HG02588 (cell line): ENCODE data around the gene THSD7A.
"Not testable (repeated sequence)": the region's sequence is repeated elsewhere in the genome, so short reads cannot be mapped to it uniquely, and the experiment has no call there.

Experiments used
- ATAC-seq: cut with Tn5 transposase; IDR thresholded peaks from one replicate; pipeline ENCODE4 v1.9.1; 2021; ENCODE audit warnings: mild to moderate bottlenecking, moderate library complexity; ENCODE audit not compliant: unreplicated experiment

The THSD7A gene

DNA sequence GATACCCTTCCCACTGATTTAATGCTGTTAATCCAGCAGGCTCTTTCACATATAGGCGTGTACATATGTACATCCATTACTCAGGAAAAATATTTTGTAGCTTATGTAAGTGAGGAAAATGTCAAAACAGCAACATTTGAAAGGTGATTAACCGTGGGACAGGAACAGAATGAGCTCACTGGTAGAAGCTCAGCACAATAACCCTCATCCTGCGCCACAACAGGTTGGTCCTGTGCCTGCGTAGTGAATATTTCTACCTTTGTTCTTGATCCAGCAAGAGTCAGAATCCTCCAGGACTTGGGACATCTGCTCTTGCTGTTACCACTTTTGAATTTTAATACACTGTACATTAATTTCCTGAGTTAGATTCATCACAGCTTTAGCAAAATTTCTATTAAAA lies 359.4 kb downstream of the THSD7A start:
- ATAC-seq, result no peak

DNA sequence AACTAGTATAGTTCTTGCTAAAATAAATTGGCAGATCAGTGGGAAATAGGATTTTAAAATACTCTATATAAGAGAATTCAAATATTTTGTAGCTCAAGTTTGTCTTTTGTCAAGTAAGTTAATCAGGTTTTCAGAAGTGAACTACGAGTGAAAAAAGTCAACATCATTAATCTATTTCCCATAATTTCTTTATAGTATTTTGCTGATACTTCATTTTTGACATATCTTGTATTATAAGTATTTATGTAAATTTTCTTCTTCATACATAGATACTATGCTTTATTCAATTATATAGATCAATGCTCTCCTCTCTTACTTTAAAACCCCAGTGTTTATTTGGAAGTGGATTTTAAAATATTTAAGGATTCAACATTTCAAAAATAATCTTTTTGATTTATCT lies 360.7 kb downstream of the THSD7A start:
- ATAC-seq, result no peak

DNA sequence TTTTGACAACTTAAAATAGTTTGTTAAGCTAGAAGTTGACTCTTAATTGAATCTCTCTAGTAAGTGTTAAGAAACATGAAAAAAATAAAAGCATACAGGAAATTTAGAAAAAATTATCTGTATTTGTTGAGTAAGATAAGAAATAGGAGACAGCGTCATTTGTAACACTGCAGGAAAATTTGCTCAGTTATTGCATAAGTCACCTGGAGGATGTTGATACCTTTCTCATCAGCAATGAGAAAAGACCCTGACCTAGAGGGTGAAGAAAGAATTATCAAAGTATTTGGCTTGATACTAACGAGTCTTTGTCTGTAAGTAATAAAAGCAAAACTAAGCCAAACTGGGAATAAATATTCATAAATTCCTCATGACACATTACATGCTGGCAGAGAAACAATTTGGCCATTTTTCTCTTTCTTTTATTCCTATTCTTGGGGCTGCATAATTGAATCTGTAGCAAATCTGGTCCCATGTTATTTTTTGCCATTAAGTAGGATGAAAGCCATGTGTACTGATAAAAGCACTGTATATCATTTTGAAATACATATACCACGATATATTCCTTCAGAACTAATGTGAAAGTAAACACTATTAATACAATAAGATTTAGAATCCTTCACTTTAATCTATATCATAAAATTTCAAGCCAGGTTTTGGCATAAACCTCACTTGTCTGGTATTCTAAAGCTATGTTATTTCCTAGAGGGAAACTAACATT lies 362.8 kb downstream of the THSD7A start:
- ATAC-seq, result no peak

DNA sequence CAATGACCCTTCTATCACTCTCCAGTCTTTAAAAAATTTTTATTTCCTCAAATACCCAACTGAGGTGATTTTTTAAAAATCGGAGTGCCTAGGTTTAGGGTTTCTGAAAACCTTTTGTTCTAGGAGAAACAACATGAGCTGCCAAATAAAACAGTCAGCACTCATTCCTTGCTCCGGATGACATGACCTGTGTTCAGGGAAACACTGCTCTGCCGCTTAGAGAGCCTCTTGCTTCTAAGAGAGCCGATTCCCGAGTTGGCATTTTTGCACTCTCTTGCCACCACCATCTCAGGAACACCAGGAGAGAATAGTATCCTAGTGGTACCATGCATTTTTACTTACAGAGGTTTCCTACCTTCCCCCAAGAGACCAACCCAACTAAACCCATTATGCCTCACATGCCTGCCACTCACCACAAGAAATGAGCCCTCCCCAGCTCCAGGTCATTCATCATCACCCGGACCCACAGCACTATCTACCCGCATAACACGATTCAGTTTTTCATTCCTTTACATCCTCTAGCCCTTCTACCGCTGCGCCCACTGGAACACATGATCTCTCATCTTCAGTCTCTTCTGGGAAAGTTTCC lies 365.4 kb downstream of the THSD7A start:
- no peak for ATAC-seq

DNA sequence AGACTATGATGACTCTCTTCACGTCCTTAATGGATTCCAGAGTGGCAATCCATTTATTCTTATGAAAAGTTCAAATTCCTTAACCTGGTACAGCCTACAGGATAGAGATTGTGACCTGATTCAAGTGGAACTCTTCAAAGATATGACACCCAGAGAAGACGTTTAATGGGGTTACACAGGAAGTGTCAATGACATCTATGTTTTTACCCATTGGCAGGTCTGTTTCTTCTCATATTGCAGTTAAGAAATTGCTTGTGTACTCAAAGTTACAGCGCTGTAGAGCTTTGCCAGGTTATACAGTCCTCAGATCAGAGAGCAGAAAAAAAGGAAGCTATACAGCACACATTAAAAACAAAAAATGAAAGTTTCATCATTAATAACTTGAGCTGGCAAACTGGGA lies 367.4 kb downstream of the THSD7A start:
- no peak for ATAC-seq

DNA sequence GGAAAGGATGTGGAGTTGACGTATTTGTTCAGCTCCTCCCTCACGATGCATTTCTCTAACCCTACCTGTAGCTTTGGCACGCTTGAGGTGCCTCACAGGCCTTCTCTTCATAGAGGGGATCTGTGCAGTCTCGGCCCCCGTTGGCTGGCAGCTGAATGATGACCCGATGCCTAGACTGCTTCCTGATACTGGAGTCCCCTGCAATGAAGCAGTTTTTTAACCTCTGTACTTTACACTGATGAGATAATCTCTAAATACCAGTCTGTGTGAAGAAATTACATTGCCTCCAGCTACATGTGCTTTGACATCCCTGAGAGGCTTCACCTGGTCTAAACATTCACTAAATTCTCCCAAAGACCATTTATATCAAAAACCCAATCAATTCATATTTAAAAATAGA lies 370.1 kb downstream of the THSD7A start:
- ATAC-seq, result no peak

DNA sequence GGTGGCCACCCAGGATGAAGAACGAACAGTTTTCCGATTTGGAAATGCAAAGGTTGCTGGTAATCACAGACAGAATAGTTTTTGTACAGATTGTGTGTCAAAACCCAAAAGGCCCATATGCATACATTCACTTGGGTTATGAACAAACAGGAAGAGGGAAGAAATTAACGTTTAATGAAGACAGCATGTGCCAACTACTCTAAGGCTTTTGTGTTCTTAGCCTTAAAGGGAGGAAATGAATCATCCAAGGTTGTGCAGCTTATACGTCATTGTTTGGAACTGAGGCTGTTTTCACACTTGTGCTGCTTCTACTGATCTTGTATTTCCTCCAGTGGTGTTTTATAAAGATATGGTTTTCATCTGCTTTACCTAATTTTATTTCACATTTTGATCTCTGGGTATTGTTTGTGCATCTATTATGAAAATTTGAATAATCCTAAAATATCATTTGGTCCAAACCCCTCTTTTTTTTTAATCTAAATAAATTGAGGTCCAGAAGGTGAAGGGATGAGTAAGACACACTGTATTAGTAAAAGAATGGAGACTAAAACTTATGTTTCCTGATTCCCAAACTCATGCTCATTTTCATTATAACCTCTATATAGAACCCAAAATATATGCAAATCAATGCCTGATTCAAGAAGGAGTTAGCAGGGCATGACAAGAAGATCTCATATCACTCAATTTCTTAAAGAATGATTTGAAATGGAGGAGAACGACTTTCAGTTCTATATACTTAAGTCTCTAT lies 373.1 kb downstream of the THSD7A start:
- ATAC-seq, result no peak

DNA sequence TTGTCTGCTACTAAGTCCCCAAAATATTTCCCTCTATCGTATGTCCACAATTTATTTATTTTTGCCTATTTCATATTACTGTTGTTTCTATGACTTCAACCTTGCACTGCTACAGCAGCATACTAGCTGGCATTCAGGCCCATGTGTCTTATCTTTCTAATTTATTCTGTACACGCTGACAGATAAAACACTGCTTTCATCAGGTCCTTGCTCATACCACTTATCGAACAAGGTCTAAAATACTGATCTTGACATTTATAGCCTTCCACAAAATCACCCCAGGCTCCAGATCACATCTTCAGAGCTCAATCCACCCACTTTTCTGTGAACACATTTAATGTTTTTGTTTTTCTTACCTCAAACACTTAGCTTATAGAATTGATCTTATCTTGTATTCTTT lies 374.6 kb downstream of the THSD7A start:
- no peak for ATAC-seq

GRCh38 chr7:11456574-11456973 lies 375.4 kb downstream of the THSD7A start:
- no peak for ATAC-seq

- ATAC-seq, result no peak
These were observed 379.5 kb downstream of the THSD7A start for GRCh38 chr7:11452476-11452875.

- no peak for ATAC-seq
These were observed 381.7 kb downstream of the THSD7A start for GRCh38 chr7:11450281-11450680.

DNA sequence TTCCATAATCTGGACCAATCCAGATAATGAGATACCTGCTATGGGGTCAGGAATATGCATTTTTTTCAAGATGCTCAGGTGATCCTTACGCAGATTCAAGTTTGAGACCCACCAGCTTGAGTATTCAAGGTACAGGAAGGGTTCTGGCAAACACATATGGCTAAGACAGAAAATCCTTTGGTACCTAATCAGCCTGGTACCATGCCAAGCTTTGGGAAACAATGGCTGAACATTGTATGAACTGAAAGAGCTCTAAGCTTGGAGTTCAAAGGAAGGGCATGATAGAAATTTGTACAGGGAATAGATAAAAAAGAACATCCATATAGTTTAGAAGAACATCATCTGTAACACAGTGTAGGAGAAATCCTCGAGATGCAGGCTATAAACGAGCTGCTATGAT lies 382.7 kb downstream of the THSD7A start:
- ATAC-seq, result no peak

GRCh38 chr7:11448323-11448722 lies 383.7 kb downstream of the THSD7A start:
- no peak for ATAC-seq

- no peak for ATAC-seq
These were observed 384.9 kb downstream of the THSD7A start for GRCh38 chr7:11447106-11447505.

GRCh38 chr7:11443934-11444333 lies 388.1 kb downstream of the THSD7A start:
- not testable (repeated sequence) for ATAC-seq

DNA sequence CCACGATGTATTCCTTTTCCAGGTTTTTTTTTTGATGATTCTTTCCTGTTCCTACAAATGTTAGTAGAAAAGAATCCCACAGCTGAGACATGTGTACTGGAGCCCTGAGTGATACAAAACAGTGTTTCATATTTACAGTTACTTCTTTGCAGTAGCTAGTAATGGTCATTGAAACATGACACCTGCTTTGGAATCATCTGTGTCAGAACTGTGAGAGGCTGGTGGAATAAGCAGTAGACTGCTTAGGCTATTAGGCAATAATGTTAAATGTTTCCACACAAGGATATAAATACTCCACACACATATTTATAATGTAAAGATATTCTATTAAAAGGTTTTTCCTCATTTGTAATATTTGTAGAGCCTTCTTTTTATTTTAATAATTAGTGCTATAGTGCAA lies 394.0 kb downstream of the THSD7A start:
- no peak for ATAC-seq

DNA sequence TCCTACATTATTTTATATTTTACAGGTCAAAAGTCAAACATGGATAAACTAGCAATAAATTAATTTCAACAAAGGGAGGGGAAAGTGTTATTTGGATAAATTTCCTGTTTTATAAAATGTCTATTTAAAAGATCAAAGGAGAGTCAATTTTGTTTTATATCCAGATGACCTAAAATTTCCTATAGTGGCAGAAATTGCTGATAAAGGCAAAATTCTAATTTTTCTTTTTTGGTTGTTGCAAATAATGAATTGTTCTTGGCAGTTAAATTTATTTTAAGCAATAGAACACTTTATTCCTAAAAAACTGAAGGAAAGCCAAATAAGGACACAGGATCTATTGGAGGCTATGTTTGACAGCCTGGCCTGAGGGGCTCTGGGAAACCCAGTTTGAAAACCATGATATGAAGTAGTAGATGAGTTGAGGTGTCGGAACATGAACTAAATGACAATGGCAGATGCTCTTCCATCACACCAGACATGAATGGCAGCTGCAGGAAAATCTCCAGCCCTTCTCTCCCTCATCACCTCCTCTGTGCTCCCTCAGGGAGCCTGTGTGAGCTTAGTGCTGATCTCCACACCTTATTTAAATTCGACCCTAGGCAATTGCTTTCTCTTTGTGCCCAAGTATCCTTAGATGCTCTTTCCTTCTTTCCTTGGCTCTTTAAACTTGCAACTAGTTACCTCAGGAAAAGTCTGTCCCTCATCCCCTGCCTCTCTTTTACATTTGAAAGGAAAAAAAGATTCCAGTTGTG lies 395.0 kb downstream of the THSD7A start:
- no peak for ATAC-seq

DNA sequence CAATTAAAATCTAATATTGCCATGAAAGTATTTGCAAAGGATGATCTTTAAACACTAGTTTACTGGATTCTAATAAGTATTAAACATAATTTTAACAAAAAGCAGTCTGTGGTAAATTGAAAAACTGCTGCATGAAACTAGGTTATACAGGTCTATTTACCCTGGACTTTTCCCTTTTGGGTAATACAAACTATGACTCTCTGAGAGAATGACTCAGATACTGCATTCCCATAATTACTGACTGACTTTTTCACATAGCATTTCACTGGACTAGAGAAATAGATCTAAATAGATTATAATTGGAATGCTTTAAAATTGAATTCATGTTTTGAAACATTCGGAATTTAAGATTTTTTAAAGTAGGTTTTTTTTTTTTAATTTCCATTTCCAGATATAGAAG lies 395.7 kb downstream of the THSD7A start:
- ATAC-seq, result no peak

- no peak for ATAC-seq
These were observed 397.6 kb downstream of the THSD7A start for GRCh38 chr7:11434366-11434765.

DNA sequence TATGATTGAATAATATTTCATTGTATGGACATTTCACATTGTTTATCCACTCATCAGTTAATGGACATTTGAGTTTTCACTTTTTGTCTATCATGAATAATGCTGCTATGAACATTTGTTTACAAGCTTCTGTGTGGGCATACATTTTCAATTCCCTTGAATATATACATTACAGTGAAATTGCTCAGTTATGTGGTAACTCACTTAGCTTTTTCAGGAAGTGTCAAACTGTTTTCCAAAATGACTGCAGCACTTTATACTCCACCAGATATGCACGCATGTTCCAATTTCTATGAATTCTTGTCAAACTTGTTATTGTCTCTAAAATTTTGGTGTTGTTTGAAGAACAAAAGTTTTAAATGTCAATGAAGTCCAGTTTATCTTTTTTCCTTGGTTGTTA lies 401.2 kb downstream of the THSD7A start:
- ATAC-seq, result no peak

DNA sequence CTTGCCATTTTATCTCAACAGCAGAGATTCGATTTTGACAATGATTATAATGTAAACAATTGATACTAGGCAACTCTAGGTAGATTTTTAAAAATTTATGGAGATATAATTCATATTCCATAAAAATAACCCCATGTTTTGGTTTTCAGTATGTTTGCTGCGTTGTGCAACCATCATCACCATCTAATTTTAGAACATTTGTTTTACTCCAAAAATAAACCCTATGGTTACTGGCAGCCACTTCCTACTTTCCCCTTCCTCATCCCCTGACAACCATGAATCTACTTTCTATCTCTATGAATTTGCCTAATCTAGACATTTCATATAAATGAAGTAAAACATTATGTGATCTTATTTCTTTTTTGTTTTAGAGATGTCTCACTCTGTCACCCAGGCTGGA lies 401.9 kb downstream of the THSD7A start:
- ATAC-seq, result no peak
